Endothelial cell of umbilical vein (primary cell): ENCODE data around the gene SLC15A1. TPM values are rescaled to one million over a fixed set of nuclear protein-coding genes. Genes with fewer than 3 reads are reported as not detected.

Experiments
- BruUV-seq: library from RNA; stranded (reverse); fragments of 400-500 nt; replicated peaks from 2 replicates; lab custom pipeline; 2021; lab: Mats Ljungman, UMichigan
- CTCF ChIA-PET: fragments of 300-600, 350-600 bp; sonication (Branson Sonifier 250); formaldehyde crosslinking; loops from one replicate; lab custom pipeline; 2021; ENCODE audit warnings: antibody characterized with exemption, inconsistent platforms; lab: Charles Lee
- POLR2A ChIA-PET: fragments of 300-600, 350-600 bp; sonication (Branson Sonifier 250); formaldehyde crosslinking; loops from one replicate; lab custom pipeline; 2021; ENCODE audit warnings: antibody characterized with exemption, inconsistent platforms; lab: Charles Lee
- DNase-seq: peaks from one replicate; pipeline ENCODE4 v3.0.0-alpha.2; 2011; ENCODE audit warnings: low read depth, low spot score
- FAIRE-seq: peaks from 2 replicates; lab custom pipeline; 2011; peaks lifted over from hg19 to GRCh38; lab: Jason Lieb, UNC
- H2AFZ ChIP-seq: 2 replicates; pipeline ENCODE4 v1.6.0; 2012; ENCODE audit warnings: low read depth, low read length, control low read depth, inconsistent platforms
- H3K27ac ChIP-seq: 2 replicates; pipeline ENCODE4 v1.5.1; 2011; ENCODE audit warnings: low read depth, mild to moderate bottlenecking, control low read depth, low read length, moderate library complexity; ENCODE audit not compliant: insufficient read depth
- H3K27me3 ChIP-seq, 2 experiments: 2 replicates each; pipeline versions ENCODE4 v1.6.0 to v1.6.1; 2011; ENCODE audit warnings: low read length in 2 of 2, mixed read lengths in 1 of 2; ENCODE audit not compliant: control insufficient read depth in 2 of 2, insufficient read depth in 2 of 2
- H3K36me3 ChIP-seq, 2 experiments: 2 replicates in 1 of 2; 3 replicates in 1 of 2; pipeline ENCODE4 v1.5.1; 2011; ENCODE audit warnings: low read length in 2 of 2, mild to moderate bottlenecking in 1 of 2, moderate library complexity in 1 of 2; ENCODE audit not compliant: control insufficient read depth in 2 of 2, insufficient read depth in 2 of 2; ENCODE audit errors: extremely low read depth in 1 of 2
- H3K4me1 ChIP-seq: 3 replicates; pipeline ENCODE4 v1.5.1; 2011; ENCODE audit warnings: mild to moderate bottlenecking, low read length; ENCODE audit not compliant: control insufficient read depth, insufficient read depth; ENCODE audit errors: extremely low read depth
- H3K4me2 ChIP-seq: 2 replicates; pipeline ENCODE4 v1.6.1; 2011; ENCODE audit warnings: low read length, control low read depth, mixed read lengths; ENCODE audit not compliant: insufficient read depth
- H3K4me3 ChIP-seq, 3 experiments: fragments of 200-600 bp in 1 of 3; sonication (generic), shearing (Covaris generic) in 1 of 3; replicated peaks in 1 of 3; 2 replicates each; pipeline ENCODE4 v1.5.1; 2011 to 2016; ENCODE audit warnings: control low read depth in 3 of 3, low read length in 3 of 3, mild to moderate bottlenecking in 2 of 3, inconsistent platforms in 1 of 3, low read depth in 1 of 3, moderate library complexity in 1 of 3; ENCODE audit not compliant: insufficient read depth in 1 of 3
- H3K79me2 ChIP-seq: 2 replicates; pipeline ENCODE4 v1.6.0; 2012; ENCODE audit warnings: low read length, inconsistent platforms; ENCODE audit not compliant: control insufficient read depth, insufficient read depth
- H3K9ac ChIP-seq: replicated peaks from 2 replicates; pipeline ENCODE3; 2011; ENCODE audit warnings: low read length, control low read depth; ENCODE audit not compliant: insufficient read depth; ENCODE audit errors: extremely low read depth
- H3K9me1 ChIP-seq: replicated peaks from 3 replicates; pipeline ENCODE4 v1.6.0; 2011; ENCODE audit warnings: mild to moderate bottlenecking, low read length; ENCODE audit not compliant: control insufficient read depth, insufficient read depth; ENCODE audit errors: extremely low read depth
- H3K9me3 ChIP-seq: replicated peaks from 2 replicates; pipeline ENCODE4 v1.5.1; 2012; ENCODE audit warnings: low read length, inconsistent platforms; ENCODE audit not compliant: control insufficient read depth, insufficient read depth
- H4K20me1 ChIP-seq: replicated peaks from 2 replicates; pipeline ENCODE3; 2011; ENCODE audit warnings: mild to moderate bottlenecking, low read length; ENCODE audit not compliant: control insufficient read depth, insufficient read depth; ENCODE audit errors: extremely low read depth
- EZH2 ChIP-seq: IDR thresholded peaks from 2 replicates; pipeline ENCODE4 v1.6.1; 2012; ENCODE audit warnings: borderline replicate concordance, low read depth, mild to moderate bottlenecking, moderate library complexity, low read length, inconsistent platforms; ENCODE audit not compliant: severe bottlenecking
- FOS ChIP-seq: IDR thresholded peaks from 2 replicates; pipeline ENCODE4 v1.6.1; 2011; ENCODE audit warnings: mild to moderate bottlenecking, low read length, moderate library complexity, borderline replicate concordance; ENCODE audit not compliant: insufficient read depth
- GATA2 ChIP-seq: IDR thresholded peaks from 2 replicates; pipeline ENCODE4 v1.7.0; 2011; ENCODE audit warnings: low read depth, mild to moderate bottlenecking, moderate library complexity, mixed read lengths, low read length; ENCODE audit not compliant: insufficient read length, insufficient read depth
- JUN ChIP-seq: IDR thresholded peaks from 2 replicates; pipeline ENCODE4 v1.6.1; 2011; ENCODE audit warnings: borderline replicate concordance, low read depth; ENCODE audit not compliant: insufficient read length, insufficient read depth
- MYC ChIP-seq: IDR thresholded peaks from one replicate; pipeline ENCODE4 v1.6.1; 2011; ENCODE audit warnings: mild to moderate bottlenecking, low read depth, low read length
- POLR2A ChIP-seq: IDR thresholded peaks from 2 replicates; pipeline ENCODE4 v1.6.1; 2012; ENCODE audit warnings: low read depth, mild to moderate bottlenecking, control low read depth, low read length
- POLR2AphosphoS5 ChIP-seq: IDR thresholded peaks from 2 replicates; pipeline ENCODE4 v1.6.1; 2012; ENCODE audit warnings: low read depth, mild to moderate bottlenecking, control low read depth, low read length, moderate library complexity; ENCODE audit not compliant: insufficient read depth
- dilution Hi-C: fragments of 300-500 bp; cut with MboI; formaldehyde crosslinking; loops from one replicate; pipeline ENCODE4 v1.15.0; 2019; ENCODE audit warnings: low sequenced_read_pairs; ENCODE audit not compliant: extremely low pct_ligation_motif_present
- intact Hi-C: fragments of 100-400 bp; cut with micrococcal nuclease; formaldehyde crosslinking; loops from one replicate; pipeline ENCODE4 v1.10.0; 2022
- polyA plus RNA-seq, 4 experiments: library from polyadenylated mRNA; depleted of rRNA in 3 of 4; stranded (reverse) in 3 of 4; unstranded in 1 of 4; fragments of >200 nt; gene quantifications; 2 replicates each; pipeline versions ENCODE4 v1.2.1 to v1.2.3, GENCODE V29; 2011 to 2012; ENCODE audit warnings: missing spikeins in 1 of 4
- total RNA-seq: library from RNA; stranded (reverse); gene quantifications from 2 replicates; pipeline ENCODE4 v1.2.3, GENCODE V29; 2021
- TF ChIP-seq, protein P1 (sequence below): IDR thresholded peaks from 2 replicates; pipeline ENCODE4 v1.6.1; 2011; ENCODE audit not compliant: insufficient read depth, insufficient read length
- TF ChIP-seq, protein P2 (sequence below), 2 donors: IDR thresholded peaks; 1 replicate in 1 of 2; 2 replicates in 1 of 2; pipeline ENCODE4 v1.5.1; 2011; ENCODE audit warnings: low read length in 2 of 2, mild to moderate bottlenecking in 2 of 2, moderate library complexity in 2 of 2, control low read depth in 1 of 2, inconsistent platforms in 1 of 2, low read depth in 1 of 2; ENCODE audit not compliant: insufficient read depth in 1 of 2; ENCODE audit errors: extremely low read depth in 1 of 2

Gene SLC15A1
- total and polyA plus RNA-seq, 2 donors (not counting 3 experiments of a cell fraction or from before 2014, with no cell fraction given) = not detected

DNA sequence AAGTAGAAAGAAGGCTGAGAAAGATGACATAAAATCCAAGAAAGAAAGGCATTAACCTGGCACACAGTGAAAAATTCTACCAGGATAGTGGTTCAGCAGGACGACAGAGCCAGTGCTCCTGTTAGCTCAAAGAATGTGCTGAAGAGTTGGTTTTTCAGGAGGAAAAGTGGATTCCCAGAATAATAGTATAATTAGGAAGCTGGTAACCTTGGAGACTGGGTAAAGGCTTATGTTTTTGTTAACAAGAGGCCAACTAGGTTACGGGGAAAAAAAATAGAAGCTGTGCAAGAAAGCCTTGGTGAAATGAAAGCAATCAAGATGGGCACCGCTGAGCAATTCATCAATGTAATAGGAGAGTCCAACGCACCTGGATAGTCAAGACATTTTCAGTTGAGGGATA is 54.7 kb downstream of the SLC15A1 start:
- Histone ChIP-seq H2AFZ (no peak overlapping the region), H3K27ac (no peak overlapping the region), H3K4me3 (no peak overlapping the region), H3K27me3 (peaks cover 5 to 16% of the 10 kb centered on the region in 2 experiments), H3K9me3 (no peaks in the 10 kb centered on the region), H3K9ac (no peak overlapping the region), H3K9me1 (no peaks in the 10 kb centered on the region), H3K4me1 (no peaks in the 10 kb centered on the region), H3K79me2 (no peaks in the 10 kb centered on the region), H4K20me1 (no peaks in the 10 kb centered on the region), H3K4me2 (no peak overlapping the region), H3K36me3 (no peaks in the 10 kb centered on the region)
- no TSS peak for BruUV-seq
- ChIA-PET POLR2A (no interaction called here), CTCF (no interaction called here)
- FAIRE-seq = no peak
- no peak for DNase-seq
- dilution Hi-C loops = no loop called here
- intact Hi-C loops = no loop called here
- no peak for TF ChIP-seq POLR2A
- no peak for TF ChIP-seq JUN
- TF ChIP-seq GATA2 = no peak
- no peak for TF ChIP-seq MYC
- TF ChIP-seq EZH2 = no peak
- no peak for TF ChIP-seq POLR2AphosphoS5

DNA sequence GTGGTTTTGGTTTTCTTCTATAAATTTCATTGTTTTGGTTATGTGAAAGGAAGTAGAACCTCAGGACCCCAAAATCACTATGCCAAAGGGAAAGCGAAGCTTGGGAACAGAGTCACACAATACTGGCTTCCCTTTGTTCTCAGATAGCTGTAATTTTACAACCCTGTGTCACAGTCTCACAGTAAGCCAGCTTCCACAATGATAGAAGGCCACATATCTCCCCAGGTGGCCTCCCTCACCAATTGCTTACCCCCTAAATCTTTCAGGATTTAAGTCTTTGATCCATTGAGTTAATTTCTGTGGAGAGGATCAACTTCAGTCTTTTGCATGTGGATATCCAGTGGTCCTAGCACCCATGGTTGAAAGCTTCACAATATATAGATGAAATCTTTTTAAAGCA is 58.7 kb downstream of the SLC15A1 start:
- Histone ChIP-seq H3K4me1 (no peaks in the 10 kb centered on the region), H3K9ac (no peak overlapping the region), H3K79me2 (no peaks in the 10 kb centered on the region), H2AFZ (no peak overlapping the region), H3K9me1 (no peaks in the 10 kb centered on the region), H3K4me3 (no peak overlapping the region), H3K36me3 (no peaks in the 10 kb centered on the region), H4K20me1 (no peaks in the 10 kb centered on the region), H3K4me2 (no peak overlapping the region), H3K27ac (no peak overlapping the region), H3K9me3 (no peaks in the 10 kb centered on the region), H3K27me3 (peaks cover 0 to 8% of the 10 kb centered on the region in 2 experiments)
- FAIRE-seq (no peak), DNase-seq (no peak)
- BruUV-seq = no TSS peak
- dilution Hi-C loops (no loop called here), intact Hi-C loops (no loop called here)
- TF ChIP-seq, protein P1, sequence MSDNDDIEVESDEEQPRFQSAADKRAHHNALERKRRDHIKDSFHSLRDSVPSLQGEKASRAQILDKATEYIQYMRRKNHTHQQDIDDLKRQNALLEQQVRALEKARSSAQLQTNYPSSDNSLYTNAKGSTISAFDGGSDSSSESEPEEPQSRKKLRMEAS = no peak
- no peak for TF ChIP-seq FOS
- no peak for TF ChIP-seq EZH2
- TF ChIP-seq POLR2A = no peak
- TF ChIP-seq GATA2 = no peak
- TF ChIP-seq, protein P2, sequence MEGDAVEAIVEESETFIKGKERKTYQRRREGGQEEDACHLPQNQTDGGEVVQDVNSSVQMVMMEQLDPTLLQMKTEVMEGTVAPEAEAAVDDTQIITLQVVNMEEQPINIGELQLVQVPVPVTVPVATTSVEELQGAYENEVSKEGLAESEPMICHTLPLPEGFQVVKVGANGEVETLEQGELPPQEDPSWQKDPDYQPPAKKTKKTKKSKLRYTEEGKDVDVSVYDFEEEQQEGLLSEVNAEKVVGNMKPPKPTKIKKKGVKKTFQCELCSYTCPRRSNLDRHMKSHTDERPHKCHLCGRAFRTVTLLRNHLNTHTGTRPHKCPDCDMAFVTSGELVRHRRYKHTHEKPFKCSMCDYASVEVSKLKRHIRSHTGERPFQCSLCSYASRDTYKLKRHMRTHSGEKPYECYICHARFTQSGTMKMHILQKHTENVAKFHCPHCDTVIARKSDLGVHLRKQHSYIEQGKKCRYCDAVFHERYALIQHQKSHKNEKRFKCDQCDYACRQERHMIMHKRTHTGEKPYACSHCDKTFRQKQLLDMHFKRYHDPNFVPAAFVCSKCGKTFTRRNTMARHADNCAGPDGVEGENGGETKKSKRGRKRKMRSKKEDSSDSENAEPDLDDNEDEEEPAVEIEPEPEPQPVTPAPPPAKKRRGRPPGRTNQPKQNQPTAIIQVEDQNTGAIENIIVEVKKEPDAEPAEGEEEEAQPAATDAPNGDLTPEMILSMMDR (IDR thresholded peaks at IDR 0.05; ENCODE audit: extremely low read depth in 1 of 2, insufficient read depth in 1 of 2, low read depth in 1 of 2, low read length in 2 of 2) = no peak
- ChIA-PET POLR2A (interaction anchor here (0.6 kb wide), 1 partner anchor 103 kb away, joined by 5 read pairs; no protein-coding TSS in a partner anchor), CTCF (no interaction called here)
